Hematopoietic multipotent progenitor cell treated with erythropoietin and hydrocortisone succinate and interleukin-3 and kit ligand, for 8 days (in vitro differentiated cells): ENCODE measurements around the gene PHTF2.
"Not testable (repeated sequence)": the region's sequence is repeated elsewhere in the genome, so short reads cannot be mapped to it uniquely, and the experiment has no call there.

Experiments
- DNase-seq: peaks from one replicate; pipeline ENCODE4 v3.0.0-alpha.2; 2015

PHTF2 gene

DNA sequence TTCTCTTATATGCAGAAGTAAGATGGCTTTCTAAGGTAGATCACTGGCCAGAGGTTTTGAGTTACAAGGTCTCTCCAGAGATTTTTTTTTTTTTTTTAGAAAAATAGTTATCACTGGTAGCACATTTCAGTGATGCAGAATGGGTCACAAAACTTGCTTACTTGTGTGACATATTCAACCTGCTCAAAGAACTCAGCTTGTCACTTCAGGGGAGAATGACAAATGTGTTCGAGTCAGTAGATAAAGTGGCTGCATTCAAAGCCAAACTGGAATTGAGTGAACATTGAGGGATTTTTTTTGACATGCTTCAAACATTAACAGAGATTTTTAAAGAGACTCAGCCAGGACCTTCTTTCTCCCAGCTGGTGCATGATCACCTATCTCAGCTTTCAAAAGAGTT lies 33.4 kb downstream of the PHTF2 start:
- DNase-seq: no peak

DNA sequence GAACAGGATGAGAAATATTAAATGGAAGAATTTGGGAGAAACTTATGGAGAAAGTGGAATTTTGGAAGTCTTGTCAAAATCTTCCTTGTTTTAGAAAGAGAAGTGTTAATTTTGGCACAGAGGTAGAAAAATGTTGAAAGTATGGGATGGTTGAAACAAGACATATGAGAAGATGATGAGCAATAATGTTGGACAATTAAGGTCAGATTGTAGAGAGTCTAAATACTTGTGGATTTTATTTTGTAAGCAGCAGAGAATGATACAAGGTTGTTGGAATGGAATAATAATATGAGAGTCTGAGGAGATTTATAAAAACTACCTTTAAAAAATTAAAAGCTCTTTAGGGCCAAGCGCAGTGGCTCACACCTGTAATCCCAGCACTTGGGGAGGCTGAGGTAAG lies 34.6 kb downstream of the PHTF2 start:
- no peak for DNase-seq

GRCh38 chr7:77836425-77836824 lies 37.9 kb downstream of the PHTF2 start:
- DNase-seq: not testable (repeated sequence)

- no peak for DNase-seq
Observed at GRCh38 chr7:77837275-77837674, 38.7 kb downstream of the PHTF2 start.

GRCh38 chr7:77837966-77838365 lies 39.4 kb downstream of the PHTF2 start:
- no peak for DNase-seq

- no peak for DNase-seq
Observed at GRCh38 chr7:77838929-77839491, 40.4 kb downstream of the PHTF2 start.

DNA sequence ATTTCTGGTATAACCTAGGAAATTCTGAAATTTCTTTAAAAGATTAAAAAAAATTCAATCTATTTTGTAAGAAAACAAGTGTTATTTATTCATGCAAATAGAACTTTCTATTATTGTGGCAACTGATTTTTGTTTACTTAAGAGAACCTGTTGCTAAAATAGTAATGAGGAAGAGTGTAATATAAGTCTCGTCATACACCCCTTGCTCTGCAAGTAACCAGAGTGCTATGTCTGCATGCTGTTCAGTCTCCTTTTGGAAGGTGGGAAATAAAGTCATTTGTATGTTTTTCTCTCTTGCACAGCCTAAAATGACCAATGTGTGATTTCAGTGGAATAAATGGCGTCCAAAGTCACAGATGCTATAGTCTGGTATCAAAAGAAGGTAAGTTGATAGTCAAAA lies 41.3 kb downstream of the PHTF2 start:
- no peak for DNase-seq

- DNase-seq: peak; percentile 41
Observed at GRCh38 chr7:77843194-77843593, 44.6 kb downstream of the PHTF2 start.

- DNase-seq: no peak
Observed at GRCh38 chr7:77846317-77847092, 47.9 kb downstream of the PHTF2 start.

GRCh38 chr7:77855371-77856083 lies 57.0 kb downstream of the PHTF2 start:
- DNase-seq: peak; percentile 73

DNA sequence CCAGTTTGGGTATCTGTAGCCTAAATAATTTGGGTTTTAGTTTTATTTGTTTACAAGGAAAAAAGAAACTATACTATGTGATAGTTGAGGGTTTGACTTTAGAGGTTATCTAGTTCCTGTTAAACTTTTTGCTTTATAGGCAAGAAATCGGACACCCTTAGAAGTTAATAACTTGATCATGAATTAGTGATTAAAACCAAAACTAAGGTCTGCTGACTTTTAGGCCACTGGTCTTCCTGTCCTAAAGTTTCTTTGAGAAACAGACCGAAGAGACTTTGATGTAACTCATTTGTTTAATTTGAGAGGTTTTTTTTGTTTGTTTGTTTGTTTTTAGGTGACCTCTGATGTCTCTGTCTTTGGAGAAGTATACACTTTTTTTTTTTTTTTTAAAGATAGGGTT lies 59.7 kb downstream of the PHTF2 start:
- DNase-seq: no peak

DNA sequence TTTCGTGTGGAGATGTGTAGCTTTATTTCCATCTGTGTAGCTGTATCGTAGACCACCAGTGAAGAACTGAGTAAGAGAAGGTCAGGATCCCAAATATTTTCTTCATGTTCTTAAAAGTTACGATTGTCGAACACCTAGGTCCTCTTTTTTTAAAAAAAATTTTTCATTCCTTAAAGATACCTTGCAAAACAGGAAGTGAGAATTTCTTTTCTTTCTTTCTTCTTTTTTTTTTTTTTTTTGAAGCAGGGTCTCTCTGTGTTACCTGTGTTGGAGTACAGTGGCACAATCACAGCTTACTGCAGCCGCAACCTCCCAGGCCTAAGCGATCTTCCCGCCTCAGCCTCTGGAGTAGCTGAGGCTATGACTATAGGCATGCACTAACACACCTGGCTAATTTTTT lies 60.8 kb downstream of the PHTF2 start:
- no peak for DNase-seq

DNA sequence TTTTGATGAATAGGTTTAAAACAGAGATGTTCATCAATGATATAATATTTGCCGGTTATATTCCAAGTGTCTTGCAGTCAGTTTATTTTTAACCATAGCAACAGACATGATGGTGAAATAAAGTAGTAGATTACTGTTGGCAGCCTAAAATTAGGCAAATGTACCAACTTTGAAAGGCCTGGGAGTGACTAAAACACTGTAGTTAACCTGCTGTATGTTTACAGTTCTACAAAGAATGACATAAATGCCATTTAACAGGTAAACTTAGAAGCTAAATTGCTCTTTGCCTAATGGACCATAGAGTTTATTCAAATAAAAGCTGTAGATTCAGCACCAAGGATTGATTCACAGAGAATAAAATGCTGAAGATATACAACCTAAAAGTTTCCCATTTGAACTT lies 64.1 kb downstream of the PHTF2 start:
- no peak for DNase-seq

DNA sequence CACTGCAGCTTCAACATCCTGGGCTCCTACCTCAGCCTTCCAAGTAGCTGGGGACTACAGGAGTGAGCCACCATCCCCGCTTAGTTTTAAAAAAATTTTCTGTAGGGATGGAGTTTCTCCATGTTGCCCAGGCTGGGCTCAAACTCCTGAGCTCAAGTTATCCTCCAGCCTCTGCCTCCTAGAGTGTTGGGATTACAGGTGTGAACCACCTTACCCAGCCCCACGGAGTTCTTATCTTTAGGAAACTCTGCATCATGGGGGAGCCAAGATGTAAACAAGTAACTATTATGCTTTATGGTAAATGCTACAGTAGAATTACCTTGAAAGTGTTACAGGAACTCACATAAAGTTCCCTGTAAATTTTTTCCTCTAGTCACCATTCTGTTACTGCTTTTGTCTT lies 65.3 kb downstream of the PHTF2 start:
- no peak for DNase-seq

- no peak for DNase-seq
Observed at GRCh38 chr7:77866370-77866769, 67.8 kb downstream of the PHTF2 start.

- no peak for DNase-seq
Observed at GRCh38 chr7:77866786-77867536, 68.4 kb downstream of the PHTF2 start.

DNA sequence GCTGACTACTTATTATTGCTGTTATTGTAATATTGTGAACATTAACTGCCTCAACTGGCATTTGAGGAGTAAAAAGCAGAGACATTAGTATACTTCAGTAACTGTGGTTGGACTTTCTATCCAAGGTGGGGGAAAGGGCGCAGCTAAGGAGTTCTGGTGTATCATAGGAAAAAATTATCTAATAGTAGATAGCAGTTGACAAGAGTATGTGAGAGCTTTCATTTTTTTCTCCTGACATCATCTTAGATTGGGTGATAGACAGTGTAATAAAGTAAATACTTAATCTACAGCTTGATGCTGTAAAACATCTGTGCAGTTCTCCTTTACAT lies 68.9 kb downstream of the PHTF2 start:
- DNase-seq: no peak

DNA sequence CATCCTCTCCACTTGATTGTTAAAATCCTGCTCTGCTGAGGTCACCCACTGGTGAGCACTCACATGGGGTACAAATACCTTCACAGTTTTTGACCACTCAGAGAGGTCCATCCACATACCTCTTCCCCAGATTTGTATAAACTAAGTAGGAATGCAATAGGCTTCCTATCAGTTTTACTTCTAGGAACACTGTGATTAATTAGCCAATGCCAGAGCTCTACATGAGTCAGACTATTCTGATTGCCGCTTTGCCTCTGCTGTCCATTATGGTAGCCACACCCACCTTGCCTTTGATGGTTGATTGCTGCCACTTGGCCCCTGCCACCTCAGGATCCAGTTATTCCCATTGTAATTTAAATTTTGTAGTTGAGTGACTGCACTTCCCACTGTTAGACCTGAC lies 73.7 kb downstream of the PHTF2 start:
- not testable (repeated sequence) for DNase-seq

DNA sequence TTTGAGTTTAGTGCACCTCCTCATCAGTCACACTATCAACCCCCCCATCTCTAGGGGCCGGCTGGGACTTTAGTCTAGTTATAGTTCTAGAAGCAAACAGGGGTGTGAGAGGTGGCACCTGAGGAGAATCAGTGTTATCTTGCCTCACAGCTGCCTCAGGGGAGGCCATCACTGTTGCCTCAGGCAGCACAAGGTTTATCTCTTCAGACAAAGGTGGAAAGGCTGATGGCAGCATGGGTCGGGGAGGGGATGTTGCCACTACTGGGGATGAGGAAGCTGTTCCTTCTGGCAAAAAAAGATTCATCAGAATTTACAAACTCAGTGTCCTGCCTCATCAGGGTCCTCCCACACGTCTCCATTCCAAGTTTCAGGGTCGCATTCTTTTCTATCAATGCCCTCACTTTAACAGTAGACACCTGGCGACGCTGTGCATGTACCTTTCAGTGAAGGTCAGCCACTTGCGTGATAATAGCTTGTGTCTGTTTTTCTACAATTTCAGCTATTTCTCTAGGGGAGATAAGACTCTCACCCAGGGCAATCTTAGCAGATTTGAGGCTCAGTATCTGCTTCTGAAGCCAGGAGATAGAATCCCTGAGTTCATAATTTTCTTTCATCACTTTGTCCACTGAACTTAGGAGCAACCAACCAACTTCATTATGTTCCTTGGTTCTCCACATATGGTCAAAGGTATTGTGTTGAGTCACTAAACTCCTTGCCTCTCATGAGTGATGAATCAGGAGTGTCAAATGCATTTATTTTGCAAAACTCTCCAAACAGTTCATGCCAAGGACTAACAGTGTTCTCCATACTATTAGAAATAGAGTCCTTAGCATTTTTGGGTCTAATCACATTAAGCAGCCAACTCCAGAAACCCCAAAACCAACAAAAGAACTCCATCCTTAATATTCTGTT lies 75.1 kb downstream of the PHTF2 start:
- DNase-seq: peak; percentile 63

DNA sequence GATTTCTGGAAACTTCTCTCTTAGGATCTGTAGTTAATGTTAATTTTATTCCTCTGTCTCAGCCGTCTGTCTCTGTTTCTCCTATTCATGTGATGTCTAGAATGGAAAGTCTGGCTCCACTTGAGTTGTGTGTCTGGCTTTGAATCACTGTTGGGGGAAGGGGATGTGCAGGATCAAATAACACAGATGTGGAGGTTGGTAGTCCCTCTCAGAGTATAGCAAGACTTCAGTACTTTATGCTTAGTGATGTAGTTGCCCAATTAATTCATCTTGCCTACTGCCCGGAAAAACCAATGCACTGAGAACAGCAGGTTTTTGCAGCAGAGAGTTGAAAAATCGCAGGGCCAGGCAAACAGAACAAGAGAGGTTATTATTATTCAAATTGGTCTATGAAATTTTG lies 79.2 kb downstream of the PHTF2 start:
- DNase-seq: no peak

DNA sequence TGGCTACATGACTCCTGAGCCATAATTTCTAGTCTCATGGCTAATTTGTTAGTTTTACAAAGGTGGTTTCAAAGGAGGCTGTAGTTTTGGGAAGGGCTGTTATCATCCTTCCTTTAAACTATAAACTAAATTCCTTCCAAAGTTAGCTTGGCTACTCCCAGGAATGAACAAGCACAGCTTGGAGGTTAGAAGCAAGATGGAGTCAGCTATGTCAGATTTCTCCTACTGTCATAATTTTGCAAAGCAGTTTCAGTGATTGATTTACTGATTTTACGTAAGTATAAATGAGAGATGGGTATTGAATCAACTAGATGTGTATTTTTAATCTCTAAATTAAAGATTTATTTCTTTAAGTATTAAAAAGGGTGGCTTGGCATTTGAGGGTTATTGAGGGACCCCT lies 79.9 kb downstream of the PHTF2 start:
- DNase-seq: no peak

GRCh38 chr7:77879272-77879671 lies 80.7 kb downstream of the PHTF2 start:
- DNase-seq: no peak

- DNase-seq: no peak
Observed at GRCh38 chr7:77881871-77882270, 83.3 kb downstream of the PHTF2 start.
